ENCODE results near the gene FAHD2B. TPM values are rescaled to one million over a fixed set of nuclear protein-coding genes. Genes with fewer than 3 reads are reported as not detected.
A peak's percentile ranks its signal among the peaks of the same experiment; 100 is the strongest.
"Not testable (repeated sequence)": the region's sequence is repeated elsewhere in the genome, so short reads cannot be mapped to it uniquely, and the experiment has no call there.

Gene FAHD2B
- total RNA-seq, 1 experiment from 2014 or later = 25.3 TPM

- H3K4me1 ChIP-seq (ENCODE audit: control insufficient read depth in 1 of 2, insufficient read depth in 2 of 2, low read length in 2 of 2); H2AFZ ChIP-seq (ENCODE audit: low read depth, low read length, poor library complexity, severe bottlenecking); H3K9me3 ChIP-seq (ENCODE audit: control insufficient read depth in 1 of 2, insufficient read depth in 1 of 2, low read depth in 1 of 2, low read length in 2 of 2); H3K9me2 ChIP-seq (ENCODE audit: insufficient read depth); H3K79me2 ChIP-seq (ENCODE audit: insufficient read depth, low read length); H3K36me3 ChIP-seq (ENCODE audit: control insufficient read depth in 1 of 2, insufficient read depth in 2 of 2, low read length in 2 of 2); H3K27me3 ChIP-seq (ENCODE audit: insufficient read depth, low read length); BruUV-seq (replicated peaks); H4K20me1 ChIP-seq (ENCODE audit: insufficient read depth): not testable (repeated sequence)
- intact Hi-C loops (cut with micrococcal nuclease) = loop anchor here (2.0 to 5.0 kb wide), 4 partner anchors 100 to 561 kb away; partner anchors contain the start of gene ANKRD39
- DNase-seq (ENCODE audit: low read depth, low spot score) (peak; percentile 55), ATAC-seq (peak; percentile 93)
- peak within 1 kb of the TSS; percentile 75 for H3K4me2 ChIP-seq (ENCODE audit: low read length)
- peak within 1 kb of the TSS; percentile 74 for H3K9ac ChIP-seq (ENCODE audit: low read length)
- CTCF ChIA-PET = interaction anchor here (1.3 to 1.9 kb wide), 4 partner anchors 102 to 297 kb away, joined by 5 to 19 read pairs (median 6); partner anchors contain the start of genes ANKRD39 and CNNM3
- H3K27ac ChIP-seq (ENCODE audit: low read depth, low read length) = peak within 1 kb of the TSS; percentile 89
- POLR2A ChIA-PET = interaction anchor here (1.8 kb wide), 1 partner anchor 255 kb away, joined by 10 read pairs; the partner anchor contains the start of gene ANKRD39
- TF ChIP-seq YY1 (IDR thresholded peaks at IDR 0.05; ENCODE audit: extremely low read depth, insufficient replicate concordance, low read depth, low read length) (peak; percentile 41), SIN3A (IDR thresholded peaks at IDR 0.05; ENCODE audit: low read depth) (peak; percentile 60), POLR2AphosphoS5 (IDR thresholded peaks at IDR 0.05; ENCODE audit: low read depth, low read length) (peak; percentile 50; the same call in 1 of the 2 replicates), MAX (IDR thresholded peaks at IDR 0.05) (peak; percentile 67), EGR1 (IDR thresholded peaks at IDR 0.05; ENCODE audit: low read depth) (peak; percentile 31; the same call in 1 of the 2 replicates), ZFX (IDR thresholded peaks at IDR 0.05) (peak; percentile 76; the same call in 1 of the 2 replicates), CTCF (IDR thresholded peaks at IDR 0.05 in 2 of 3, conservative IDR thresholded peaks at IDR 0.05 in 1 of 3; ENCODE audit: borderline replicate concordance in 1 of 3, insufficient read depth in 1 of 3, low read depth in 2 of 3, low read length in 2 of 3) (peak in 2 of 3 experiments; percentile 25 to 59; a peak in 4 of 6 replicates)
- RAD21 ChIA-PET (ENCODE audit: low non-redundant PET in 1 of 2, low total read pairs in 2 of 2, uncharacterized antibody in 2 of 2, unreplicated experiment in 2 of 2) = interaction anchor here in 1 of 2 experiments (1.8 kb wide), 1 partner anchor 255 kb away, joined by 10 read pairs; the partner anchor contains the start of gene ANKRD39
- peak within 1 kb of the TSS; percentile 68 to 70 for H3K4me3 ChIP-seq (replicated peaks in 1 of 2; ENCODE audit: low read depth in 1 of 2, low read length in 2 of 2)
Observed at GRCh38 chr2:97113050-97113881, 18.6 kb upstream of the FAHD2B start, which contains the start of gene ANKRD36. ANKRD36 (plus strand) TSS chr2:97113153; CDS start chr2:97113740, 587 bp downstream.
